ENCODE data around the gene VPS39. TPM values are rescaled to one million over a fixed set of nuclear protein-coding genes. Genes with fewer than 3 reads are reported as not detected.

The VPS39 gene
- total RNA-seq, 3 donors from 2014 or later (not counting 1 experiment from before 2014, with no cell fraction given): 104 to 115 (median 112) TPM

- H3K27ac Mint-ChIP-seq: no peak overlapping the region
- H3K36me3 Mint-ChIP-seq: peaks cover 21% of the 10 kb centered on the region
- Histone ChIP-seq H3K27ac (ENCODE audit: low read length) (no peak overlapping the region), H3K9me3 (ENCODE audit: control insufficient read depth, insufficient read depth, low read length) (no peaks in the 10 kb centered on the region), H3K4me3 (ENCODE audit: low read length) (no peak overlapping the region), H3K27me3 (ENCODE audit: control insufficient read depth, insufficient read depth, low read length) (no peaks in the 10 kb centered on the region), H3K36me3 (ENCODE audit: control insufficient read depth, insufficient read depth, low read length) (peaks cover 80% of the 10 kb centered on the region), H3K4me1 (ENCODE audit: control insufficient read depth, insufficient read depth, low read length) (no peaks in the 10 kb centered on the region)
- no peaks in the 10 kb centered on the region for H3K9me3 Mint-ChIP-seq
- ATAC-seq (no peak), DNase-seq (no peak)
- intact Hi-C loops (cut with micrococcal nuclease): no loop called here
- WGBS (ENCODE audit: insufficient coverage): 96% methylated on average over 1 of the region's 1 CpG
- no peaks in the 10 kb centered on the region for H3K27me3 Mint-ChIP-seq (ENCODE audit: low read depth in 2 of 2)
- no peak overlapping the region for H3K4me3 Mint-ChIP-seq
- TF ChIP-seq CTCF (IDR thresholded peaks at IDR 0.05): no peak
- H3K4me1 Mint-ChIP-seq: no peaks in the 10 kb centered on the region
These were observed 22.3 kb downstream of the VPS39 start for GRCh38 chr15:42185801-42186200.

- ATAC-seq: no peak
- no peak overlapping the region for H3K27ac ChIP-seq (ENCODE audit: low read length)
- peaks cover 29% of the 10 kb centered on the region for H3K36me3 Mint-ChIP-seq
These were observed 23.4 kb downstream of the VPS39 start for GRCh38 chr15:42184736-42185135.

GRCh38 chr15:42184296-42184695, 23.8 kb downstream of the VPS39 start:
- intact Hi-C loops (cut with micrococcal nuclease): no loop called here
- no peaks in the 10 kb centered on the region for H3K27me3 ChIP-seq (ENCODE audit: control insufficient read depth, insufficient read depth, low read length)
- Mint-ChIP-seq H3K4me3 (no peak overlapping the region), H3K36me3 (peaks cover 29% of the 10 kb centered on the region), H3K9me3 (no peaks in the 10 kb centered on the region), H3K27me3 (ENCODE audit: low read depth in 2 of 2) (no peaks in the 10 kb centered on the region), H3K27ac (no peak overlapping the region), H3K4me1 (no peaks in the 10 kb centered on the region)
- no peaks in the 10 kb centered on the region for H3K4me1 ChIP-seq (ENCODE audit: control insufficient read depth, insufficient read depth, low read length)
- H3K9me3 ChIP-seq (ENCODE audit: control insufficient read depth, insufficient read depth, low read length): no peaks in the 10 kb centered on the region
- DNase-seq (no peak), ATAC-seq (no peak)
- H3K4me3 ChIP-seq (ENCODE audit: low read length): no peak overlapping the region
- 83% methylated on average over 5 of the region's 5 CpGs for WGBS (ENCODE audit: insufficient coverage)
- no peak overlapping the region for H3K27ac ChIP-seq (ENCODE audit: low read length)
- peaks cover 81% of the 10 kb centered on the region for H3K36me3 ChIP-seq (ENCODE audit: control insufficient read depth, insufficient read depth, low read length)
- TF ChIP-seq CTCF (IDR thresholded peaks at IDR 0.05): no peak

More at GRCh38 chr15:42184736-42185135, 23.4 kb downstream of the VPS39 start:
- H3K27ac Mint-ChIP-seq: no peak overlapping the region
- DNase-seq: no peak
- Histone ChIP-seq H3K4me1 (ENCODE audit: control insufficient read depth, insufficient read depth, low read length) (no peaks in the 10 kb centered on the region), H3K36me3 (ENCODE audit: control insufficient read depth, insufficient read depth, low read length) (peaks cover 80% of the 10 kb centered on the region), H3K4me3 (ENCODE audit: low read length) (no peak overlapping the region), H3K27me3 (ENCODE audit: control insufficient read depth, insufficient read depth, low read length) (no peaks in the 10 kb centered on the region), H3K9me3 (ENCODE audit: control insufficient read depth, insufficient read depth, low read length) (no peaks in the 10 kb centered on the region)
- H3K9me3 Mint-ChIP-seq: no peaks in the 10 kb centered on the region
- no peaks in the 10 kb centered on the region for H3K4me1 Mint-ChIP-seq
- H3K27me3 Mint-ChIP-seq (ENCODE audit: low read depth in 2 of 2): no peaks in the 10 kb centered on the region
- intact Hi-C loops (cut with micrococcal nuclease): no loop called here
- WGBS (ENCODE audit: insufficient coverage): 98% methylated on average over 4 of the region's 4 CpGs
- no peak for TF ChIP-seq CTCF (IDR thresholded peaks at IDR 0.05)
- H3K4me3 Mint-ChIP-seq: no peak overlapping the region

- H3K9me3 ChIP-seq (ENCODE audit: control insufficient read depth, insufficient read depth, low read length): no peaks in the 10 kb centered on the region
- intact Hi-C loops (cut with micrococcal nuclease): no loop called here
- no peaks in the 10 kb centered on the region for H3K9me3 Mint-ChIP-seq
- no peak for TF ChIP-seq CTCF (IDR thresholded peaks at IDR 0.05)
- no peak overlapping the region for H3K27ac ChIP-seq (ENCODE audit: low read length)
- no peak overlapping the region for H3K4me3 ChIP-seq (ENCODE audit: low read length)
- no peaks in the 10 kb centered on the region for H3K4me1 ChIP-seq (ENCODE audit: control insufficient read depth, insufficient read depth, low read length)
- ATAC-seq (no peak), DNase-seq (no peak)
- H3K4me1 Mint-ChIP-seq: no peaks in the 10 kb centered on the region
- 93% methylated on average over 6 of the region's 6 CpGs for WGBS (ENCODE audit: insufficient coverage)
- peak overlapping the region in 1 of 2 donors; percentile 50 for H3K27ac Mint-ChIP-seq
- no peaks in the 10 kb centered on the region for H3K27me3 Mint-ChIP-seq (ENCODE audit: low read depth in 2 of 2)
- no peak overlapping the region for H3K4me3 Mint-ChIP-seq
- no peaks in the 10 kb centered on the region for H3K27me3 ChIP-seq (ENCODE audit: control insufficient read depth, insufficient read depth, low read length)
- peaks cover 35% of the 10 kb centered on the region for H3K36me3 Mint-ChIP-seq
- peaks cover 83% of the 10 kb centered on the region for H3K36me3 ChIP-seq (ENCODE audit: control insufficient read depth, insufficient read depth, low read length)
These were observed 25.1 kb downstream of the VPS39 start for GRCh38 chr15:42182961-42183360.
